HepG2 (cell line): ENCODE data around the gene EIF3L.

Source experiments
- CTCF ChIP-seq: sonication (generic); formaldehyde crosslinking; IDR thresholded peaks from 2 replicates; pipeline ENCODE4 v1.5.0; 2020; ENCODE audit warnings: mild to moderate bottlenecking, missing genetic modification reagents, moderate library complexity
- MXI1 ChIP-seq: IDR thresholded peaks from 3 replicates; pipeline ENCODE4 v1.6.1; 2012; ENCODE audit warnings: low read depth, low read length, inconsistent platforms, borderline replicate concordance
- TCF7 ChIP-seq: sonication (generic); IDR thresholded peaks from 2 replicates; pipeline ENCODE4 v1.6.1; 2016; ENCODE audit warnings: antibody characterized with exemption, low read depth

- no peak for TF ChIP-seq TCF7
- TF ChIP-seq MXI1, result no peak
- TF ChIP-seq CTCF (CRISPR knock-in tag), result no peak
These were observed 7.0 kb upstream of the EIF3L start for GRCh38 chr22:37842015-37842793.
